HG03521 (cell line): ENCODE measurements around the gene LCP2.

Source experiments
- ATAC-seq: cut with Tn5 transposase; IDR thresholded peaks from one replicate; pipeline ENCODE4 v1.9.1; 2021; ENCODE audit warnings: mild to moderate bottlenecking, moderate library complexity; ENCODE audit not compliant: unreplicated experiment

LCP2 gene

DNA sequence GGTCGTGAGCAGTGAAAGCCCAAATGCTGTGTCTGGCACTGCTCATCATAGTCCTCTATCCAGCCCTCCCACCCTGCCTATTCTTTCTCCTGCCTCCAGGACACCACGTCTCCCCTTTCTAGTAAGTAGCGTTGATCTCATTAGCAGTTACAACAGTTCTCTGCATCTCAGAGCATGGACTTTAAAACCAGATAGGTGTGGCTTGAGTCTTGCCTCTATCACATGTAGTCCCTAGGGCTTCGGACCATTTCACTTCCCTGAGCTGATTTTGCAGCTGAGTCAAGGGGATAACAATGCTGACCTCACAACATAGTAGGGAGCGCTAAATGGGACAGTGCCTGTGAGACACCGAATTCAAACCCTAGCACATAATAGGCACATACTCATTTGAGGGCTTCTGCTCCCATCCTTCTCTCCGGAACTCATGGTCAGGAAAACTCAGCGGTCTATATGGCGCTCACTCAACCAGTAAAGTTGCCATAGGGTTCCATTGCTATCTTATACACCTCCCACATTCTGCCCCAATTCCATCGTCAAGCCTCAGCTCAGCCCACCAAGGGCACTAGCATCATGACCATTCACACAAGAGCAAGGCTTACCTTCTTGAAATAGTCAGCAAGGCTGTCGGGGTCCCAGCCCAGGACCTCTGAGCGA is 515 bp downstream of the LCP2 start:
- peak; percentile 56 for ATAC-seq

DNA sequence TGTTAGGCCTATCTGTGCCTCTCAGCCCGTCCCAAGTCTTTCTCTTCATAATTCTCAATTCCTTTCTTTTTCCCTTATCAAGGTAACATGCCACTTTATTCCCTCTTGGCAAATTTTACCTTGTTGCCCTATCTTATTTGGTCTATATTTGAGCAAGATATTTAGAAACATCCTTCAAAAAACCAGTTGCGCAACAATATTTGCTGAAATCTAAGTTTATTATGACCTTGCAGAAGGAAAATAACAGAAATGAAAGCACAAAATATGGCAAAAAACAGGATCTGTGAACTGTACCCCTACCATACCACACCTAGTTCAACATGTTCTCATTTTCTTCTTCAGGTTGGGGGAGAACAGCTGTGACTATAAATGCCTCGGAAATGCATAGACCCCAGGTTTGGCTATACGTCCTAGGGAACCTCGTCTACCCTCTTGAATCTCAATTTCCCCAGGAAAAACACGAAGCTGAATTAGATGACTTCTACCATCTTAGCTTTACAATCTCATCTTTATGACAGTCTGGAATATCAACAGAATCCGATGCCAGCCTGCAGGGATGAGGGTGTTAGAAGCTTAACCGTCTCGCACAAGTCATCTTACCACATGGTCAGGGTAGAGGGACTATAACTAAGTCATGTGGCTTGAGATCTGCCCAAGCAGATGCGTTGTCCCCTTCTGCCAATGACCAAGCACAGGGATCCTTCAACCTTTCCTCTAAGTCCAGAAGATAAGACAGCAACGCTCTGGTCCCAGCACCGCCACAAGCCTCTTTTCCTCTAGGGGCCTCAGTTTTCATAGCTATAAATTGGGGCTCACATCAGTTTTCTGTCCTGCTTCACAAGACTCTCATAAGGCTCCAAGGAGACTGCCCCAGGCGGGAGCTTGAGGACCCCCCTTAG is 1.3 kb downstream of the LCP2 start:
- ATAC-seq: no peak

DNA sequence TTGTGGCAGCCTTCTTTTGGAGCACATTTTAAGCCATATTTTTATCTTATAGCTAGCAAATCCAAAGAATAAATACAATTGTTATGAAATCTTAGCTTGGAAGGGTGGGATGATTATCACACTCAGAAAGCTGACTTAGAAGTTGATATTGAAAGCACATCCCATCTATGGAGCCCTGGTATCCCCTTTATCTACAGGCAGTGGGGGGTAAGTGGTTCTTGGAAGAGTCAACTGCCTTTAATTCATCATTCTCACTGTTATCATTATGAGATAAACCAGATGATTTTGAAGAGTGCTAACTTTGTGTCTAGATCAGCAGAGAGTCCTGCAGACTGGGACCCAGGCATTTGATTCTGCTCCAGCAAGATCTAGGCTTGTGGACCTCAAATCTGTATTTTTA is 3.0 kb downstream of the LCP2 start:
- no peak for ATAC-seq

DNA sequence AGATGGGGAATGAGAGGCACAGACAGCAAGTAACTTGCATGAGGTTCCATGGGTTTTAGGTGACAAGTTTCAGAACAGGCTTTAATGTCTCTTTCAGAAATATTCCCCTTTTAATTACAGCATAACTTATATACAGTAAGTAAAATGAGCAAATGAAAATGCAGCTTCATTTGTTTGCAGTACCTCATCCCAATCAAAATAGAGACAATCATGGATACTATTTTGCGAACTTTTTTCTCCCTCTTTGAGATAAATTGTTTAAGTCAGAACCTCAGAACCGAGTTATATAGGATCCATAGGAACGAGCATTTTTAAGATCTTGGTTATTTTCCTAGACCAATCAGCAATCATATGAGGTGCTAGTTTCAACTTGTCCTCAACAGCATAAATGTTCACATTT is 3.5 kb downstream of the LCP2 start:
- no peak for ATAC-seq

DNA sequence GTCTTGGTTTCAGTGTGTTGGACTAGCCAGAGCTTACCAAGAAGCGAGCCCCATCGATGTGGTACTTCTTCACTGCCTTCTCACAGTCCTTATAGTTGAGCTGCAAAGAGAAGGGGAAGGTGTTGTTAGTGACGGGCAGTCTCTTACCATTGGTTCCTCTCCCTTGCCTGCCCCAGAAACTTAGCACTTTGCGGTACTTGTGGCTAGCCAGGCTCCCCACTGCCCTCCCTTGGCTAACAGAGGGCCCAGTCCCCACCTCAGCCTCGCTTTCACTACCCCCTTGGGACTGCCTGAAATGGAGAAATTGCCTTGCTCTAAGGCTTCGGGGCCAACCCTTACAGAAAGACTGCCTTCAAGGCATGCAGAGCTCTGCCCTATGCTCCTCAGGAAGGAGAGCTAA is 4.3 kb downstream of the LCP2 start:
- peak; percentile 74 for ATAC-seq

DNA sequence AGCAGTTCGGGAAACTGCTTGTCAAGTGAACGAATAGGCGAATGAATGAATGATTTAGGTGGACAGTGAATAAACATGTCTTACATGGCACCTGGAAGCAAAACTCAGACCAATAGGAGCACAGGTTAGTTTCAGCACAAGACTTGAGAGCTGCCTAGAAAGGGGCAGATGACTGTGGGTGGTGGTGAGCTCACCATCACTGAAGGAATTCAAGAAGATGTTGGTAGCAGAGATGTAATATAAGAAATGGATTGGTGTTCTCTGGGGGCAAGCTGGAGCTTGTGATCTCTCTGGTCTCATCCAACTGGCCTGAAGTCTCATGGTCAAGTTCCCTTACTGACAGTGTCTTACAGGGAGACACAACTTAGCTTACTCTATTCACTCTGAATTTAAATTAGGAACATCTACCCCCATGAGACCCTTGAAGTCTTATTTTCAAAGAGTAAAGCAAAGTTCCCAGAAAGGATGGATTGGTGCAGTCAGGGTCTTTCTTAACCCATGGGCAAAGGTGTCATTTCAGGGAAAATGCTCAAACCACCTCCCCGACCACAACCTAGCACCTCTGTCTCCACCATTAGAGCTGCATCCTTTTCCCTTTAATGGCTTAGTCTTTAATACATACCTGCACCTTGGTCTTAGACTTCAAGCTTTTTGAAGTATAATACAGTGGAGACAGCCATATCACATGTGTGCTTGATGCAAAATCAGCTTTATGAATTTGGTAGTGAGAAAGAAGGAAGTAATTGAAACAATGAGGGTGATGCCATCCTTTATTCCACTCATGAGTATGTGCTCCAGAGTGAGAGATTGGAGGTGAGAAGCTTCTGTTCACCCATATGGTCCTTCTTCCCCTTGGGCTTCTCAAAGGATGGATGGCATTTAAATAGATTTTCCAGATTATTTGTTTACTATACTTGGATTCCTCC is 5.1 kb downstream of the LCP2 start:
- no peak for ATAC-seq

DNA sequence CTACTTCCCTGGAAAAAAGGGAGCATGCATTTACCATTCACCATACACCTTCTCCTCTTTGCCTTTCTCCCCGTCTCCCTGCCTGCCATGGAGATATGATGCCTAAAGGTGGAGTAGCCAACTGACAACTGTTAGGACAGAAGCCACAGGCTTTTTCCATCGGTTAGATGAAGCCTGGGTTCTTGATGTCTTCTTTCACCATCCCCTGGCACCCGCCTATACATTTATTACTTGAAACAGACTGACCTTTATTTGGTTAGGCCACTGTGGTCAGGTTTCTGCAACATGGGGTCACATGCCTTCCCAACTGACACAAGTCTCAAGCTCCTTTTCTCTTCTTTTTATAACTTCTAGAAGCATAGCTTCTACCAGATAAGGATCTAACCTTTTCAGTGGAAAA is 7.1 kb downstream of the LCP2 start:
- ATAC-seq: no peak

DNA sequence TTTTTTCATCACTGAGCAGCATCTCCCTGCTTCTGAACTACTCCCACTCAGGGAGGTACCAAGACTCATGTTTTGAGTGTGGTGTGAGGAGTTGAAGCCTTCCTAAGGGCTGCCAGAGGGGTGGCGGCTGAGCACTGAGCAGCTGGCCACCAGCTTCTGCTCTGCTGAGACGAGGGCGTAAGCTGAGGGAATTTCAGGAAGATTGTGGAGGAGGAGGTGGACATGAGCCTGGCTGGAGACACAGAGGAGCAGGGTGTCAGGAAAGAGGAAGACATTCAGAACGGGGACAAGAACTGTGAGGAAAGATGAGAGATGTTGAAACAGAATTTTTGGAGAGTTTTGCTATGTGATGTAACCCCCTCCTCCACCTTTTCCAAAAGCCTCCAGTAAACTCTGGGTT is 7.8 kb downstream of the LCP2 start:
- ATAC-seq: no peak

DNA sequence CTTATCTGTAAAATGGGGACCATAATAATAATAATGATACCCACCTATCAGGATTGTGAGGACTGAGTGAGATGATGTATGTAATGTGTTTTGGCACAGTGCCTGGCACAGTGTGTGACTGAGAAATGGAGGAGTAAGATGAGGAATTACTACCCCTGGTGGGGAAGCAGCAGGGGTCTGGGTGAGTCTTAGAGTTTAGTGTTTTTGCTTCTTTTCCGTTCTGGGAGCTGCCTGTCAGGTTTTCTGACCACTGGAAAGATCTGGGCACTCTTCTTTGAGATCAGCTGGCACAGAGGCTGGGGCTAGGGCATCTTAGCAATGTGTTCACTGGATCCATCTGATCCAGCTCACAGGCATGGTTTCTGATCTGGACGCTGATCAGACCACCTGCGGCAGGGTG is 8.5 kb downstream of the LCP2 start:
- no peak for ATAC-seq

DNA sequence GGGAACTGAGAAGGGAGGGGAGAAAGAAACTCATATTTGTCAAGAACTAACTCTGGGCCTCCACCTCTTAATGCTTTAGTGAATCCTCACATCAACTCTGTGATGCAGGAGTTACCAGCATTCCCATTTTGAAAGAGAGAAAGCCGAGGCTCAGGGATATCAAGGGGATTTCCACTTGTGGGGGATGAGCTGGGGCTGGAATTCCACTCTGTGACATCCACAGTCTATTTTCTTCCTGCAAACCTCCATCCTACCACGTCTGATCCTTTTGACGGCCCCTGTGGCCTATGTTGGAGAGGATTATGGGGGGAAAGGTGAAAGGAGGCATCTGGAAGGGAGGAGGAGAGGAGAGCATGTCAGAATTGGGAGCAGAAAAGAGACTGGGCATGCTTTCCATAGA is 9.0 kb downstream of the LCP2 start:
- ATAC-seq: no peak

DNA sequence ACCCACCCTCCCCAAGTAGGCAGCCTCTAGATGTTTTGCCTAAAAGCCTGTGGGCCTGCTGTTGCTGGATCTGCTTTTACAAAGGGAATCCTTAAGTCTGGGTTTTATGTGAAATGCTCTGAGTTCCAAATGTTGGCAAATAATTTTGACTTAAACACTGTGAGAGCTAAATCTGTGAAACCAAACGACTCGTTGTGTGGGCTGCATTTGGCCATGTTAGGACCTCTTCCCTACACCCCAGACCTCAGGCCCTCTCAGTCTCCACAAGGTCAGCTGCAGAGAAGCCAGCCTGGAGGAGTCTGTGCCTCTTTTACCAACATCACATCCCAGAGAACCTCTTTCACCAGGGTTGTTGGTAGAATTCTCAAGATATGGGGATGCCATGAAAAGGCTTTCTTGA is 9.4 kb downstream of the LCP2 start:
- no peak for ATAC-seq

DNA sequence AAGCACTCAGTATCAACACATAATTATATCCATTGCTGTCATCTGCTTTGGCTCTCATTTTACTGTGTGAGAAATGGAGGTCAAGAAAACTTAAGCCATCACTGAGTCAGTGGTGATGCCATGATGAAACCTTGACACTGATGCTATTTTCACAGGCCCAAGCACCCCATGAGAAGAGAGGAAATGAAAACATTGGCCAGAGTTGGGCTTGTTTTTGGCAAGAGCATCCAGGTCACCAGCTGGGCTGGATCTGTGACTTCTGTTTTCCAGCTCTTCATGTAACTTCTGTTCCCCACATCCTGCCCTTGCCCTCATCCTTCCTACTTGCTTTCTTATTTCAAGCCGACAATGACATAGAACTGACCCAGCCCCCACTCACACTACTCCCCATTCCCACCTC is 10.0 kb downstream of the LCP2 start:
- ATAC-seq: no peak

DNA sequence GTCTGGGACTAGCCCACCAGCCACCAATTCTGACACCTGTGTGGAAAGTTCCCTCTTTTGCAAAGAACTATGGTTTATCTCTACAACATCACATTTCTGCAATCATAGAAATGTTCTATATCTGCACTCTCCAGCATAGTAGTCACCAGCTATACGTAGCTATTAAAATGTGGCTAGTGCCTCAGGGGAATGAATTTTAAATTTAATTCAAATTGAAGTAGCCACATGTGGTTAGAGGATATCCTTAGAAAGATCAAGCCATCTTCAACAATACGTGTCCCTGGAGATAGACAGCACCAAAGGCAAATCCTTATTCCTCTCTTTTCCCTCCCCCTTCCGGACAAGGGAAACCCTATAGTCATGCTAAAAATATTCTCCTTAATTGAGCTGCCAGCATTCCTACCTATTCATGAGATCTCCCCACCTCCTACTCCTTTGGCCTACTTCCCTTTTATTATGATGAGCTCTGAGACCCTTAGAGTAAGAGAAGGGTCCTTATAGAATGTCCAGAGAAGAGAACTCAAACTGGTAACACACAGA is 11.1 kb downstream of the LCP2 start:
- no peak for ATAC-seq

DNA sequence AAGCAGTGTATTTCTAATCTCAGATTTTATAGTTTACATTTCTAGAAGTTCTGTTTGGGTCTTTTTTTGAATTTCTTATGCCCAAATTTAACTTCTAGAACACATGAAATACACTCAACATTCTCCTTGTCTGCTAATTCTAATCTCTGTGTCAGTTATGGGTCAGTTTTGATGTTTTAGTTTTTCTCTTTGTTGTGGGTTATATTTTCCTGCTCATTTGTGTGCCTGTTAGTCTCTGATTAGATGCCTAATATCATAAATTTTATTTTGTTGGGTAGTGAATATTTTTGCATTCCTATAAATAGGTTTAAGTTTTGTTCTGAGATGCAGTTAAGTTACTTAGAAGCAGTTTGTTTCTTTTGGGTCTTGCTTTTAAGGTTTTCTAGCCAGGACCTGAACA is 12.4 kb downstream of the LCP2 start:
- no peak for ATAC-seq

DNA sequence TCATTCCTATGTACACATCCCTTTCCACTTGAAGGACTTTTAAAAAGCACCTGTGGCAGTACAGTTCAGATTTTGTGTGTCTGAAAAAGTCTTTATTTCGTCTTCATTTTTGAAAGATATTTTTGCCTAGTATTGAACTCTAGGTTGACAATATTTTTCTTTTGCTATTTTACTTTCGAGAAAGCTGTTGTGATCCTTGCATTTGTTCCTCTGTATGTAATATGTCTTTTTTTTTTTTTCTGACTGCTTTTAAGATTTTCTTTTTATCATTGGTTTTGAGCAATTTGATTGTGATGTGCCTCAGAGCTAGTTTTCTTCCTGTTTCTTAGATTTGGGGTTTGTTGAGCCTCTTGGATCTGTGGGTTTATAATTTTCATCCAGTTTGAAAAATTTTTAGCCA is 13.3 kb downstream of the LCP2 start:
- no peak for ATAC-seq

DNA sequence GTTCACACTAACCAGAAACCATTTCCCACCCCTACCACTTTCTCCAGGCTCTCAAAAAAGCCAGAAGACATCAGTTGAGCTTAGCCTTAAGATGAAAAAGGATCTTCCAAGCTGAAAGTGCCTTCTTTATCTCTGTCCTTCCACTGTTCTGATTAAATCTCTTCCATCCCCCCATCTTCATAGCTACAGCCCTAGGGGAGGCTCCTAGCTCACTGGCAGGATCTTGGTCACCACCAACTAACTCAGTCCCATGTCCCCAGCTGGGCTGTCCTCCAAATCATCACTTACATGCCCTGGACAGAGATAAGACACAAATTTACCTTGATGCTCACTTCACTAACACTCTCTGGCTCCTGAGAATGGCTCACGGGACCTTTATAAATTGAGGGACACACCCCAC is 14.3 kb downstream of the LCP2 start:
- ATAC-seq: no peak

DNA sequence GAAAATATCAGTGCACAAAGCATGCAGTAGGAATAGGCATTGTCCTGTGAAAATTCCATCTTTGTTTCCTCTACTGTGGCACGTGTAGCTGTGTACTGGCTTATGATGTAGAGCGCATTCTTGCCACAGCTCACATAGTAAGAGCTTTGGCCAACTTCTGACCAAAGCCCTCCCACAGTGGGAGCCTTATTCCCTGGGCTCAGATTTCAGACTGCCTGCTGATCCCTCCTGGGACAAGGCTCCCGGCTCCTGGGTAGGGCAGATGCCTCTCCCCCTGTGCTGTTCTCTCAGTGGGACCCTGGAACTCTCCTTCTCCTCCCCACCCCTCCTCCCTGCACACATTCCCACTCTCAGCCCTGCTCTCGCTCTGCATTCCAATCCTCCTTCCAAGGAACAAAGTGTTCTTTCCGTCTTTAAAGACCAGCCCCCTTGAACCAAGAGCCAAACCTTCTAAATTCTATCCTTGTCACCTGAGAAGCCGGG is 17.5 kb downstream of the LCP2 start:
- no peak for ATAC-seq

DNA sequence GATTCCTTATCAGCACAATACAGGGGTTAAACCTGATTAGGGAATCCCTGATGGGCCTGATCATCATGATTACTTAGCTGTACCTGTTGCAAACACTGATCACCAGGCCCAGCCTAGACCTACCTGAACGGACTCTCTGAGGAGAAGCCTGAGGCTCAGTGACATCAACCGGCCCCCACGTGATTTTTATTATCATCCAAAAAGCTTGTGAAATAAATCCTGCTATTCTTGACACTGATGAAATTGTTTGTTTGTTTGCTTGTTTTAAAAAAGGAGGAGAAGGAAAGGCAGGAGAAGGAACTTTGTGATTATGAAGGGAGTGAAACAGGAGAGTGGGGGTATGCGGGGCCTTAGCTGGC is 18.1 kb downstream of the LCP2 start:
- no peak for ATAC-seq

DNA sequence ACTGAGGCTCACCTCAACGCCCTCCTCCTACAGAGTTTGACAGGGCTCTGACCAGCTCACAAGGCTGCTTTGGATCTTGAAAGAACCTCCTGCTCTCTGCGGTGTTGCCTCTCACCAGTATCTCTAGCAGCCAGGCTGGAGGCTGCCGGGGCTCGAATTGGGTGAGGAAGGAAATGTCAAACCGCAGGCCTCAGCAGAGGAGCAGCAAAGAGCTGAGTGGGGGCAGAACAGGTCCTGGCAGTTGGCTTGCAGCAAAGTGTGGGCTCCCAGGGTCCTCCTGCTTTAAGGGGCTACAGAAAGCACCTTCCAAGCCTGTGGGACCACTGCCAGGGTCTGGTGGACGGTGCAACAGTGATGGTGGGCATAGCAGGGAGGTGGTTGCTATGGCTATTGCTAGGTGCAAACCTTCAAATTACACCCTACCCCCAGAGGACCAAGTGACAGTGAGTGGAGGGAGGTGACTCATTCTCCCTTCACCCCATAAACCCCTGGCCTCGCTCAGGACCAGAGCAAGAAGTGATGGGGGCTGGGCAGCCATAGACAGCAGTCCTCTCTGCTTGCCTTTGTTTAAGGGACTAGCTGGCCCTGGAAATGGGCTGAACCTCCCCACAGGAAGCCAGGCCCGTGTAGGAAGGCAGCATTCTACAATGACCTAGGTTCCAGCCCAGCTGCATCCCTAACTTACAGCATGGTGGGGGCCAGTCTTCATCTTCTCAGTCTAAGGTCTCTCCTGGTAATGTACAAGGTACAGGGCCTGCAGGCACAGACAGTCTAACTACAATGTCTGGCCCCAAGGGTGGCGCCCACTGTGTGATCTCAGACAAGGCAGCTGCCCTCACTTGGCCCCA is 18.7 kb downstream of the LCP2 start:
- ATAC-seq: peak; percentile 86

DNA sequence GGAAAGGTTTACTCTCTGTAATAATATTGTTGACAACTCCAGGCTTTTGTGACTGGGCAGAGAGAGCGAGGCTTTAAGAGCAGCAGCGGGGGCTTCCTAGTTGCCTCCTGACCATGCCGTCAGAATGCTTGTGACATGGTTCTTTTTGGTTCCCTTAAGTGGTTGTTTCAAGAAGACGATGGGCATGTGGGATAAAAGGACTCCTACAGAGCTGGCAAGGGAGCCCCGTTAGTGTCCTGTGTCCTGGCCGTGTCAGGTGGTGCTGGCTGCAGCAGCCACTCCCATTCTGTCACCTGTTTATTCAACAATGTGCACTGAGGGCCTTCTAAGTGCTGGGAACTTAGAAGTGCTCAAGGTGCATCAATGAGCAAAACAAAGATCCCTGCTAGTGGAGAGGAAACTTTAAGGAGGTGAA is 19.7 kb downstream of the LCP2 start:
- ATAC-seq: no peak
